HEK293 (cell line): ENCODE measurements around the gene SLC9A9.
"Not testable (repeated sequence)": the region's sequence is repeated elsewhere in the genome, so short reads cannot be mapped to it uniquely, and the experiment has no call there.

ENCODE experiments used
- CTCF ChIA-PET: fragments of 350-600 bp; formaldehyde crosslinking; extraction: SDS; loops from one replicate; lab custom pipeline; 2021; ENCODE audit warnings: antibody characterized with exemption; lab: Yijun Ruan, JAX
- POLR2A ChIA-PET: fragments of 300-600 bp; formaldehyde crosslinking; extraction: SDS; loops from one replicate; lab custom pipeline; 2020; ENCODE audit warnings: antibody characterized with exemption, inconsistent platforms; lab: Yijun Ruan, JAX
- H3K27ac ChIP-seq: fragments of 200-500 bp; sonication (Bioruptor generic); 2 replicates; pipeline ENCODE4 v1.5.1; 2014; ENCODE audit warnings: low read depth, low read length, control low read depth, inconsistent platforms; ENCODE audit errors: extremely low read depth
- H3K36me3 ChIP-seq, 2 experiments: fragments of 200-500 bp in 1 of 2; sonication (Bioruptor generic) in 1 of 2; 1 replicate in 1 of 2; 2 replicates in 1 of 2; pipeline ENCODE4 v1.5.1; 2014 to 2017; ENCODE audit warnings: inconsistent platforms in 2 of 2, low read length in 2 of 2; ENCODE audit not compliant: control insufficient read depth in 2 of 2, insufficient read depth in 1 of 2
- H3K4me1 ChIP-seq: fragments of 200-500 bp; sonication (Bioruptor generic); 2 replicates; pipeline ENCODE4 v1.5.1; 2014; ENCODE audit warnings: mild to moderate bottlenecking, low read length, inconsistent platforms; ENCODE audit not compliant: control insufficient read depth, insufficient read depth
- H3K4me3 ChIP-seq: 2 replicates; pipeline ENCODE4 v1.5.1; 2011; ENCODE audit warnings: low read depth, mild to moderate bottlenecking, control low read depth, low read length, moderate library complexity
- H3K9me3 ChIP-seq: fragments of 200-500 bp; sonication (Bioruptor generic); 2 replicates; pipeline ENCODE4 v1.5.1; 2014; ENCODE audit warnings: low read depth, low read length, inconsistent platforms; ENCODE audit not compliant: control insufficient read depth, insufficient read depth
- HOXA7 ChIP-seq: sonication (generic); formaldehyde crosslinking; IDR thresholded peaks from 2 replicates; pipeline ENCODE4 v1.8.1; 2022; ENCODE audit warnings: missing genetic modification reagents, borderline replicate concordance
- KLF17 ChIP-seq: fragments of 450-650 bp; formaldehyde crosslinking; IDR thresholded peaks from 2 replicates; pipeline ENCODE4 v1.5.1; 2016; ENCODE audit warnings: missing biosample characterization, missing genetic modification characterization
- KLF8 ChIP-seq: fragments of 450-650 bp; formaldehyde crosslinking; IDR thresholded peaks from 2 replicates; pipeline ENCODE4 v1.5.1; 2016; ENCODE audit warnings: missing biosample characterization, missing genetic modification characterization
- RBAK ChIP-seq: fragments of 450-650 bp; formaldehyde crosslinking; IDR thresholded peaks from 2 replicates; pipeline ENCODE4 v1.5.1; 2016; ENCODE audit warnings: missing biosample characterization, missing genetic modification characterization
- ZBTB20 ChIP-seq: fragments of 450-650 bp; formaldehyde crosslinking; IDR thresholded peaks from 2 replicates; pipeline ENCODE4 v1.5.1; 2016; ENCODE audit warnings: missing biosample characterization, missing genetic modification characterization
- ZBTB7A ChIP-seq: fragments of 450-650 bp; formaldehyde crosslinking; IDR thresholded peaks from 2 replicates; pipeline ENCODE4 v1.5.1; 2016; ENCODE audit warnings: low read depth, missing biosample characterization, missing genetic modification characterization
- ZFHX2 ChIP-seq: fragments of 450-650 bp; formaldehyde crosslinking; conservative IDR thresholded peaks from 2 replicates; pipeline ENCODE4 v1.5.1; 2016; ENCODE audit warnings: missing biosample characterization, missing genetic modification characterization
- ZFP41 ChIP-seq: fragments of 450-650 bp; formaldehyde crosslinking; IDR thresholded peaks from 2 replicates; pipeline ENCODE4 v1.5.1; 2016; ENCODE audit warnings: missing biosample characterization, missing genetic modification characterization, borderline replicate concordance
- ZIC2 ChIP-seq: fragments of 450-650 bp; formaldehyde crosslinking; IDR thresholded peaks from 2 replicates; pipeline ENCODE4 v1.5.1; 2016; ENCODE audit warnings: missing biosample characterization, missing genetic modification characterization
- ZNF138 ChIP-seq: fragments of 450-650 bp; formaldehyde crosslinking; IDR thresholded peaks from 2 replicates; pipeline ENCODE4 v1.5.1; 2016; ENCODE audit warnings: missing biosample characterization, missing genetic modification characterization, borderline replicate concordance
- ZNF146 ChIP-seq: fragments of 450-650 bp; formaldehyde crosslinking; IDR thresholded peaks from 2 replicates; pipeline ENCODE4 v1.5.1; 2016; ENCODE audit warnings: missing biosample characterization, missing genetic modification characterization
- ZNF23 ChIP-seq: fragments of 450-650 bp; formaldehyde crosslinking; IDR thresholded peaks from 2 replicates; pipeline ENCODE4 v1.5.1; 2016; ENCODE audit warnings: missing biosample characterization, missing genetic modification characterization, borderline replicate concordance
- ZNF362 ChIP-seq: fragments of 450-650 bp; formaldehyde crosslinking; IDR thresholded peaks from 2 replicates; pipeline ENCODE4 v1.5.1; 2016; ENCODE audit warnings: missing biosample characterization, missing genetic modification characterization
- ZNF433 ChIP-seq: fragments of 450-650 bp; formaldehyde crosslinking; IDR thresholded peaks from 2 replicates; pipeline ENCODE4 v1.5.1; 2016; ENCODE audit warnings: missing biosample characterization, missing genetic modification characterization, low read depth
- ZNF629 ChIP-seq: fragments of 450-650 bp; formaldehyde crosslinking; IDR thresholded peaks from 2 replicates; pipeline ENCODE4 v1.5.1; 2017; ENCODE audit warnings: missing biosample characterization, missing genetic modification characterization
- ZNF658 ChIP-seq: fragments of 450-650 bp; formaldehyde crosslinking; IDR thresholded peaks from 2 replicates; pipeline ENCODE4; 2016; ENCODE audit warnings: missing biosample characterization, missing genetic modification characterization
- ZNF701 ChIP-seq: fragments of 450-650 bp; formaldehyde crosslinking; IDR thresholded peaks from 2 replicates; pipeline ENCODE4 v1.5.1; 2016; ENCODE audit warnings: missing biosample characterization, missing genetic modification characterization
- TF ChIP-seq, protein P1 (sequence below): fragments of 450-650 bp; formaldehyde crosslinking; IDR thresholded peaks from 2 replicates; pipeline ENCODE4 v1.5.1; 2016; ENCODE audit warnings: missing biosample characterization, missing genetic modification characterization
- TF ChIP-seq, protein P2 (sequence below): fragments of 450-650 bp; formaldehyde crosslinking; IDR thresholded peaks from 2 replicates; pipeline ENCODE4 v1.5.1; 2016; ENCODE audit warnings: missing biosample characterization, missing genetic modification characterization

Gene SLC9A9

DNA sequence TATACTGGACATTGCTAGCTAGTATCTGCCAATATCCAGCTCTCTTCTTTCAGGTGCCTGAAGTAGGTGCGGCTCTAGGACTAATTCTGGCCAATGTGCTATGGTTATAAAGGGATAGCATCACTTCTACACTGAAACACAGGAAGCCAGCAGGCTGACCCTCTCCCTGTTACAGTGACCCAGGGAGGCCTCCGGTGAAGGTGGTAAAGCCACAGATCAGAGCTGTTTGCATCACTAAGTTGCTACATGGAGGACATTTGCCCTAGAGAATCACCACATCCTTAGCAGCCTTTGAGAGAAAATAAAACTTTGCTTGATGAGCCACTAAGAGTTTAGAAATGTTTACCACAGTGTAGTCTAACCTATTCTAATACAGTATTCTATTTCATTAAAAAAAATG, 567.3 kb downstream of the SLC9A9 start:
- CTCF ChIA-PET = interaction anchor here (0.6 kb wide), 1 partner anchor 29 kb away, joined by 4 read pairs; no protein-coding TSS in a partner anchor
- H3K4me3 ChIP-seq = no peak overlapping the region
- POLR2A ChIA-PET = no interaction called here
- H3K9me3 ChIP-seq = no peaks in the 10 kb centered on the region
- no peaks in the 10 kb centered on the region for H3K4me1 ChIP-seq
- TF ChIP-seq ZBTB7A (tag by site-specific recombination) = no peak
- TF ChIP-seq ZNF433 = no peak
- no peak for TF ChIP-seq ZFHX2 (tag by site-specific recombination)
- no peak for TF ChIP-seq ZNF23 (tag by site-specific recombination)
- TF ChIP-seq ZNF658 (tag by site-specific recombination) = no peak
- no peak for TF ChIP-seq ZBTB20 (tag by site-specific recombination)
- TF ChIP-seq ZNF701 (tag by site-specific recombination) = no peak
- TF ChIP-seq, protein P1, sequence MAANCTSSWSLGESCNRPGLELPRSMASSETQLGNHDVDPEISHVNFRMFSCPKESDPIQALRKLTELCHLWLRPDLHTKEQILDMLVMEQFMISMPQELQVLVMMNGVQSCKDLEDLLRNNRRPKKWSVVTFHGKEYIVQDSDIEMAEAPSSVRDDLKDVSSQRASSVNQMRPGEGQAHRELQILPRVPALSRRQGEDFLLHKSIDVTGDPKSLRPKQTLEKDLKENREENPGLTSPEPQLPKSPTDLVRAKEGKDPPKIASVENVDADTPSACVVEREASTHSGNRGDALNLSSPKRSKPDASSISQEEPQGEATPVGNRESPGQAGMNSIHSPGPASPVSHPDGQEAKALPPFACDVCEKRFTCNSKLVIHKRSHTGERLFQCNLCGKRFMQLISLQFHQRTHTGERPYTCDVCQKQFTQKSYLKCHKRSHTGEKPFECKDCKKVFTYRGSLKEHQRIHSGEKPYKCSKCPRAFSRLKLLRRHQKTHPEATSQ = no peak
- TF ChIP-seq ZIC2 (tag by site-specific recombination) = no peak
- no peak for TF ChIP-seq ZNF362 (tag by site-specific recombination)
- TF ChIP-seq ZNF629 (tag by site-specific recombination) = no peak
- TF ChIP-seq ZFP41 (tag by site-specific recombination) = no peak
- TF ChIP-seq ZNF138 (tag by site-specific recombination) = no peak
- TF ChIP-seq, protein P2, sequence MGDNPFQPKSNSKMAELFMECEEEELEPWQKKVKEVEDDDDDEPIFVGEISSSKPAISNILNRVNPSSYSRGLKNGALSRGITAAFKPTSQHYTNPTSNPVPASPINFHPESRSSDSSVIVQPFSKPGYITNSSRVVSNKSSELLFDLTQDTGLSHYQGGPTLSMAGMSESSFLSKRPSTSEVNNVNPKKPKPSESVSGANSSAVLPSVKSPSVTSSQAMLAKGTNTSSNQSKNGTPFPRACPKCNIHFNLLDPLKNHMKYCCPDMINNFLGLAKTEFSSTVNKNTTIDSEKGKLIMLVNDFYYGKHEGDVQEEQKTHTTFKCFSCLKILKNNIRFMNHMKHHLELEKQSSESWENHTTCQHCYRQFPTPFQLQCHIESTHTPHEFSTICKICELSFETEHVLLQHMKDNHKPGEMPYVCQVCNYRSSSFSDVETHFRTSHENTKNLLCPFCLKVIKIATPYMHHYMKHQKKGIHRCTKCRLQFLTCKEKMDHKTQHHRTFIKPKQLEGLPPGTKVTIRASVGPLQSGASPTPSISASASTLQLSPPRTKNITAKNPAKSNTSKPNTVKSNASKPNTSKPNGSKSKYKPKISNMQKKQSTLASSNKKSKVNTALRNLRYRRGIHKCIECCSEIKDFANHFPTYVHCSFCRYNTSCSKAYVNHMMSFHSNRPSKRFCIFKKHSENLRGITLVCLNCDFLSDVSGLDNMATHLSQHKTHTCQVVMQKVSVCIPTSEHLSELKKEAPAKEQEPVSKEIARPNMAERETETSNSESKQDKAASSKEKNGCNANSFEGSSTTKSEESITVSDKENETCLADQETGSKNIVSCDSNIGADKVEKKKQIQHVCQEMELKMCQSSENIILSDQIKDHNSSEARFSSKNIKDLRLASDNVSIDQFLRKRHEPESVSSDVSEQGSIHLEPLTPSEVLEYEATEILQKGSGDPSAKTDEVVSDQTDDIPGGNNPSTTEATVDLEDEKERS (tag by site-specific recombination) = no peak
- TF ChIP-seq KLF17 (tag by site-specific recombination) = no peak
- no peak for TF ChIP-seq KLF8 (tag by site-specific recombination)
- TF ChIP-seq RBAK (tag by site-specific recombination) = no peak
- no peak for TF ChIP-seq HOXA7 (CRISPR knock-in tag)
- H3K27ac ChIP-seq = no peak overlapping the region
- no peaks in the 10 kb centered on the region for H3K36me3 ChIP-seq

GRCh38 chr3:143279567-143279966, 568.7 kb downstream of the SLC9A9 start:
- H3K9me3 ChIP-seq, H3K36me3 ChIP-seq, POLR2A ChIA-PET, H3K4me3 ChIP-seq, H3K4me1 ChIP-seq, H3K27ac ChIP-seq: not testable (repeated sequence)
- CTCF ChIA-PET = interaction anchor here (0.7 kb wide), 1 partner anchor 1429 kb away, joined by 8 read pairs; no protein-coding TSS in a partner anchor
- TF ChIP-seq ZNF146 = 0 out of 2 replicates have a peak, but pooled peaks have one; percentile 30
